K562 (cell line): ENCODE results near the gene FARP2. TPM values are rescaled to one million over a fixed set of nuclear protein-coding genes. Genes with fewer than 3 reads are reported as not detected.

Experiments used
- ATAC-seq: fragments of 200-7000 bp; cut with Tn5 transposase; 3 replicates; pipeline ENCODE4 v1.9.1; 2020; ENCODE audit warnings: moderate library complexity
- BruUV-seq: library from RNA; stranded (reverse); fragments of 400-500 nt; replicated peaks from 2 replicates; lab custom pipeline; 2021; lab: Mats Ljungman, UMichigan
- CTCF ChIA-PET: fragments of 300-600 bp; formaldehyde crosslinking; extraction: SDS; loops from one replicate; lab custom pipeline; 2021; ENCODE audit warnings: low intra/inter-chr PET ratio; lab: Yijun Ruan, JAX
- POLR2A ChIA-PET: fragments of 300-600, 350-650 bp; sonication (Branson Sonifier 250); formaldehyde crosslinking; extraction: SDS; loops from one replicate; lab custom pipeline; 2021; ENCODE audit warnings: antibody characterized with exemption, inconsistent platforms; lab: Yijun Ruan, JAX
- DNase-seq, 4 experiments: peaks; one replicate each; pipeline versions ENCODE4 v3.0.0 to v3.0.0-alpha.2; 2011 to 2018; ENCODE audit warnings: low spot score in 3 of 4, mixed read lengths in 3 of 4; ENCODE audit errors: extremely low read depth in 1 of 4
- FAIRE-seq: peaks from 2 replicates; lab custom pipeline; 2011; peaks lifted over from hg19 to GRCh38; lab: Jason Lieb, UNC
- H2AFZ ChIP-seq: 2 replicates; pipeline ENCODE4 v1.6.0; 2011; ENCODE audit warnings: low read depth, low read length, control low read depth, inconsistent platforms
- H3K27ac ChIP-seq: fragments of 200-600 bp; 3 replicates; pipeline ENCODE4 v1.8.0; 2011; ENCODE audit warnings: low read depth, mild to moderate bottlenecking, control low read depth, inconsistent platforms, low read length, moderate library complexity, mixed read lengths; ENCODE audit errors: extremely low read depth
- H3K27me3 ChIP-seq, 2 experiments: fragments of 300-600 bp in 1 of 2; 2 replicates in 1 of 2; 3 replicates in 1 of 2; pipeline versions ENCODE4 v1.6.0 to v1.8.0; 2011; ENCODE audit warnings: inconsistent platforms in 2 of 2, low read length in 2 of 2, mild to moderate bottlenecking in 1 of 2, mixed read lengths in 1 of 2, moderate library complexity in 1 of 2; ENCODE audit not compliant: control insufficient read depth in 2 of 2, insufficient read depth in 2 of 2
- H3K36me3 ChIP-seq: fragments of 300-600 bp; 3 replicates; pipeline ENCODE4 v1.8.0; 2011; ENCODE audit warnings: mild to moderate bottlenecking, low read length, inconsistent platforms; ENCODE audit not compliant: control insufficient read depth, insufficient read depth
- H3K4me1 ChIP-seq, 2 experiments: fragments of 200-600 bp in 1 of 2; replicated peaks in 1 of 2; 2 replicates in 1 of 2; 3 replicates in 1 of 2; pipeline versions ENCODE4 v1.5.1 to v1.8.0; 2011; ENCODE audit warnings: inconsistent platforms in 2 of 2, low read length in 2 of 2, mild to moderate bottlenecking in 1 of 2, mixed read lengths in 1 of 2, moderate library complexity in 1 of 2; ENCODE audit not compliant: control insufficient read depth in 2 of 2, insufficient read depth in 2 of 2
- H3K4me2 ChIP-seq: 2 replicates; pipeline ENCODE4 v1.6.1; 2011; ENCODE audit warnings: low read length, control low read depth, inconsistent platforms, mixed read lengths; ENCODE audit not compliant: insufficient read depth
- H3K4me3 ChIP-seq: fragments of 200-600 bp; sonication (generic), shearing (Covaris generic); 2 replicates; pipeline ENCODE4 v1.5.1; 2016; ENCODE audit warnings: control low read depth, inconsistent platforms
- H3K79me2 ChIP-seq: fragments of 200-600 bp; 3 replicates; pipeline ENCODE4 v1.8.0; 2011; ENCODE audit warnings: low read length, inconsistent platforms; ENCODE audit not compliant: control insufficient read depth, insufficient read depth
- H3K9ac ChIP-seq, 2 experiments: 2 replicates each; pipeline versions ENCODE4 v1.6.0 to v1.6.1; 2011; ENCODE audit warnings: low read depth in 2 of 2, low read length in 2 of 2, control low read depth in 1 of 2, inconsistent platforms in 1 of 2, mild to moderate bottlenecking in 1 of 2, mixed read lengths in 1 of 2; ENCODE audit not compliant: insufficient read depth in 1 of 2
- H3K9me1 ChIP-seq: one replicate; pipeline ENCODE4 v1.6.0; 2011; ENCODE audit warnings: inconsistent platforms, mild to moderate bottlenecking, low read length, moderate library complexity; ENCODE audit not compliant: control insufficient read depth, insufficient read depth
- H3K9me3 ChIP-seq: replicated peaks from 2 replicates; pipeline ENCODE4 v1.5.1; 2011; ENCODE audit warnings: low read depth, low read length, inconsistent platforms; ENCODE audit not compliant: control insufficient read depth, insufficient read depth
- H4K20me1 ChIP-seq: replicated peaks from 2 replicates; pipeline ENCODE4 v1.6.1; 2011; ENCODE audit warnings: low read length, inconsistent platforms, mixed read lengths; ENCODE audit not compliant: control insufficient read depth, insufficient read depth
- RBM34 ChIP-seq: fragments of 200-400 bp; formaldehyde crosslinking; IDR thresholded peaks from 2 replicates; pipeline ENCODE4 v1.6.1; 2018; ENCODE audit warnings: low read length, borderline replicate concordance; ENCODE audit not compliant: insufficient read depth
- WGBS: fragments of 100-300 bp; shearing (Covaris generic); methylation state at CpG from one replicate; pipeline ENCODE4 v1.1.6; 2016; ENCODE audit warnings: low coverage, mixed read lengths; ENCODE audit not compliant: insufficient coverage; ENCODE audit errors: missing lambda C conversion rate; 5-methylcytosine and 5-hydroxymethylcytosine counted together
- in situ Hi-C: fragments of 300-500 bp; cut with MboI; formaldehyde crosslinking; loops from 4 replicates; pipeline ENCODE4 v1.15.0; 2018; ENCODE audit warnings: inconsistent platforms, mixed read lengths
- intact Hi-C: fragments of 100-400 bp; cut with micrococcal nuclease; formaldehyde crosslinking; loops from 2 replicates; pipeline ENCODE4 v1.14.2; 2022
- polyA plus RNA-seq, 8 experiments: library from polyadenylated mRNA; depleted of rRNA in 4 of 8; stranded (reverse) in 5 of 8; unstranded in 3 of 8; fragments of >200 nt; fragmentation: Nextera tagmentation in 2 of 8; fragmentation: Illumina TruSeq in 1 of 8; extraction: Ambion mirVana in 2 of 8; extraction: Trizol in 1 of 8; gene quantifications; 2 replicates each; pipeline versions ENCODE4 v1.2.1 to v1.2.3, GENCODE V29; 2011 to 2014; ENCODE audit warnings: inconsistent platforms in 1 of 8, missing spikeins in 1 of 8
- total RNA-seq, 7 experiments: library from RNA; depleted of rRNA in 6 of 7; stranded (reverse); fragments of >200 nt in 6 of 7; fragmentation: Illumina TruSeq in 2 of 7; extraction: Trizol in 2 of 7; gene quantifications; 2 replicates each; pipeline versions ENCODE4 v1.2.1 to v1.2.3, GENCODE V29; 2011 to 2021; ENCODE audit warnings: low replicate concordance in 1 of 7
- TF ChIP-seq, protein P1 (sequence below), 2 experiments: IDR thresholded peaks; 2 replicates each; pipeline ENCODE4 v1.6.1; 2011; ENCODE audit warnings: borderline replicate concordance in 1 of 2, control low read depth in 1 of 2, low read depth in 1 of 2, low read length in 1 of 2, mild to moderate bottlenecking in 1 of 2, mixed read lengths in 1 of 2, moderate library complexity in 1 of 2; ENCODE audit not compliant: insufficient read depth in 1 of 2, insufficient read length in 1 of 2, poor library complexity in 1 of 2, severe bottlenecking in 1 of 2; ENCODE audit errors: extremely low read depth in 1 of 2

Gene FARP2
- total and polyA plus RNA-seq, 9 of the 15 experiments (the other 6 are each of a cell fraction or from before 2014, with no cell fraction given), result 4.1 to 38.1 (median 21.1) TPM

DNA sequence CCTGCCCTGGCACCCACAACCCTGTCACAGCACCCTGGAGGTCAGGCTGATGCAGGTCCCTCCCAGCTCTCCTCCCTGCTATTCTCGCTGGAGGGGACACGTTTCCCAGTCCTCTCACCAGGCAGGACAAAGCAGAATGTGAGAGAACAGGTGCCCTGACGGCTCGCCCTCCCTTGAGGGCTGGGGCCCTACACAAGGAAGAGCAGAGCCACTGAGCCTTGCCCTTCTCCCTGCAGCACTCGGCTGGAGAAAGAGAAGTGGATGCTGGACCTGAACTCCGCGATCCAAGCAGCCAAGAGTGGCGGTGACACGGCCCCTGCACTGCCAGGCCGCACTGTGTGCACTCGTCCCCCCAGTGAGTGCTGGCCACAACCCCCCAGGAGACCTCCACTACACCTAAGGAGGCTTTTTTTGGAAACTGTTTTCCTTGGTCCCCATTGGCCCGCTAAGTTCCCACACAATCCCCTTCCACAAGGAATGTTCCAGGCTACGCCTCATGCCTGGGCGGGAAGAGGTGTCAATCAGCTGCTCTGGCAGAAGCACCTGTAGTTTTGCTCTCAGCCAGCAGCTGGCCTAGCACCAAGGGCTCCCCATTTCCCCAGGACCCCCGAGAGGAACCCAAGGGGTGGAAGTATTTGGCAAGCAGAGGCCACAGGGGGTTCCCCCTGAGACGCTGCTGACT is 134.9 kb downstream of the FARP2 start:
- Histone ChIP-seq H3K27me3 (no peaks in the 10 kb centered on the region), H3K4me2 (peak overlapping the region; percentile 57; the same call in 1 of the 2 replicates), H3K9me3 (no peaks in the 10 kb centered on the region), H3K4me1 (peaks cover 22 to 39% of the 10 kb centered on the region in 2 experiments; a peak in 4 of 5 replicates), H3K4me3 (no peak overlapping the region), H3K36me3 (peaks cover 28% of the 10 kb centered on the region; the same call in 2 of the 3 replicates)
- POLR2A ChIA-PET, result interaction anchor here (0.7 to 2.2 kb wide), 7 partner anchors 8 to 466 kb away, joined by 3 to 6 read pairs (median 4); no protein-coding TSS in a partner anchor
- in situ Hi-C loops, result no loop called here
- FAIRE-seq, result no peak
- no peak for DNase-seq
- TF ChIP-seq, protein P1, sequence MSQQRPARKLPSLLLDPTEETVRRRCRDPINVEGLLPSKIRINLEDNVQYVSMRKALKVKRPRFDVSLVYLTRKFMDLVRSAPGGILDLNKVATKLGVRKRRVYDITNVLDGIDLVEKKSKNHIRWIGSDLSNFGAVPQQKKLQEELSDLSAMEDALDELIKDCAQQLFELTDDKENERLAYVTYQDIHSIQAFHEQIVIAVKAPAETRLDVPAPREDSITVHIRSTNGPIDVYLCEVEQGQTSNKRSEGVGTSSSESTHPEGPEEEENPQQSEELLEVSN (IDR thresholded peaks at IDR 0.05; ENCODE audit: borderline replicate concordance in 1 of 2, extremely low read depth in 1 of 2, insufficient read depth in 1 of 2, insufficient read length in 1 of 2, low read depth in 1 of 2, low read length in 1 of 2, poor library complexity in 1 of 2, severe bottlenecking in 1 of 2), result peak in 1 of 2 experiments; percentile 9
- no peak for TF ChIP-seq RBM34
- TF ChIP-seq, all 486 proteins: peak for 1
- no TSS peak for BruUV-seq
- Histone ChIP-seq H2AFZ (no peak overlapping the region), H3K27ac (no peak overlapping the region), H4K20me1 (no peaks in the 10 kb centered on the region), H3K9ac (peak overlapping the region in 1 of 2 experiments; percentile 68; a peak in 2 of 4 replicates), H3K9me1 (peaks cover 4% of the 10 kb centered on the region), H3K79me2 (no peaks in the 10 kb centered on the region)
- intact Hi-C loops, result no loop called here
- CTCF ChIA-PET, result no interaction called here
- peak; percentile 13 for ATAC-seq
- WGBS, result 52% methylated on average over 6 of the region's 16 CpGs
